ENCODE results near the gene LPP. TPM values are rescaled to one million over a fixed set of nuclear protein-coding genes. Genes with fewer than 3 reads are reported as not detected.
A peak's percentile ranks its signal among the peaks of the same experiment; 100 is the strongest.

Gene LPP
- total RNA-seq, 4 donors from 2014 or later: 56.0 to 65.7 (median 58.1) TPM

DNA sequence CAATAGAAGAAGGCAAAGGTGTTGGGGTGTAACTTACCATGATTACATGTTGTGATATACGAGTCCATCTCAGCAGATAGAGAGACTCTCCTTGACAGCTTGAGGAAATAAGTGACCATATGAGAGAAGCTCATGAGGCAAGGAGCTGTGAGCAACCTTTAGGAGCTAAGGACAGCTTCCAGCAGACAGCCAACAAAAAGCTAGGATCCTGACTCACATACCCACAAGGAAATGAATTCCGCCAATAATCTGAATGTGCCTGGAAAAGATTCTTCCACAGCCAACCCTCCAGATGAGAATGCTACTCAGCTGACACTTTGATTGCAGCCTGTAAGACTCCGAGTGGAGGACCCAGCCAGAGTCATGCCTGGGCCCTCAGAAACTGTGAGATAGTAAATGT, 678.2 kb downstream of the LPP start:
- Histone ChIP-seq H3K27ac (peak overlapping the region in 2 of 4 donors; percentile 25 to 35), H3K4me1 (peaks cover 14 to 16% of the 10 kb centered on the region in 2 donors), H3K4me3 (no peak overlapping the region), H3K27me3 (no peaks in the 10 kb centered on the region), H3K36me3 (no peaks in the 10 kb centered on the region), H3K9me3 (no peaks in the 10 kb centered on the region)
- in situ Hi-C loops (cut with MboI; ENCODE audit: low sequenced_read_pairs in 4 of 4): no loop called here
- DNase-seq (no peak), ATAC-seq (no peak)
- intact Hi-C loops (cut with DNase I; ENCODE audit: low total_unique reads): no loop called here
- TF ChIP-seq, protein P1, sequence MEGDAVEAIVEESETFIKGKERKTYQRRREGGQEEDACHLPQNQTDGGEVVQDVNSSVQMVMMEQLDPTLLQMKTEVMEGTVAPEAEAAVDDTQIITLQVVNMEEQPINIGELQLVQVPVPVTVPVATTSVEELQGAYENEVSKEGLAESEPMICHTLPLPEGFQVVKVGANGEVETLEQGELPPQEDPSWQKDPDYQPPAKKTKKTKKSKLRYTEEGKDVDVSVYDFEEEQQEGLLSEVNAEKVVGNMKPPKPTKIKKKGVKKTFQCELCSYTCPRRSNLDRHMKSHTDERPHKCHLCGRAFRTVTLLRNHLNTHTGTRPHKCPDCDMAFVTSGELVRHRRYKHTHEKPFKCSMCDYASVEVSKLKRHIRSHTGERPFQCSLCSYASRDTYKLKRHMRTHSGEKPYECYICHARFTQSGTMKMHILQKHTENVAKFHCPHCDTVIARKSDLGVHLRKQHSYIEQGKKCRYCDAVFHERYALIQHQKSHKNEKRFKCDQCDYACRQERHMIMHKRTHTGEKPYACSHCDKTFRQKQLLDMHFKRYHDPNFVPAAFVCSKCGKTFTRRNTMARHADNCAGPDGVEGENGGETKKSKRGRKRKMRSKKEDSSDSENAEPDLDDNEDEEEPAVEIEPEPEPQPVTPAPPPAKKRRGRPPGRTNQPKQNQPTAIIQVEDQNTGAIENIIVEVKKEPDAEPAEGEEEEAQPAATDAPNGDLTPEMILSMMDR (IDR thresholded peaks at IDR 0.05 in 4 of 5, conservative IDR thresholded peaks at IDR 0.05 in 1 of 5): no peak
- TF ChIP-seq POLR2A (IDR thresholded peaks at IDR 0.05): no peak

DNA sequence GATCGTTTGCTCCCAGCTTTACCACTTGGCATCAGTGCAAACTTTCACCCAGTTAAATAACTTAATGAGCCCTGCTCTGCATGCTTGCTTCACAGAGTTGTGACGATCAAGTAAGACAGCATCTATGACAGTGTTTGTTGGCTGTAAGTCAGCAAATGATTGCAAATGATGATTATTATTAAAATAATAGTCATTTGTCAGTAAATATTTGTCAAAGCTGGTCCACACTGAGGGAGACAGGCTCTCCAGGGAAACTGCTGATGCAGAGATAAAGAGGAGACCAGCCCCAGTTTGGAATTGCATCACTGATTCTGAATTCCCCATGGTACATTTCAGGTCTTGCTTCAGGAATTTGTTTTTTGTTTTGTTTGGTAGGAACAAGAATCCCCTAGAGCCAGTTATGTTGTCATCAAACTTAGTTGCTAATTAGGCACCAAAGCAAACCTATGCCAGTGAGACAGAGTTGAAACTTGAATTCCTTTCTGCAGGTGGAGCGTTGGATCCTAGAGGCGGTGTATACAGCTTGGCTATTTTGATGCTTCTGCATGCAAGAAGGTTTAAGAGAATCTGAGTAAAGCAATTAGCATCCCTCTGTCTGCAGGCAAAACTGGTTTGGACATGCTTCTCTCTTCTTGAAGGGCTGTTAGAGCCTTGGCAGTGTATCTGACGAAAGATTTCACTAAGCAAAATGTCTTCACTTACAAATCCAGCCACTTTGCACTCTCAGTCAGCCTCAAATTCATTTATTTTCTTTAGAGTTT, 679.2 kb downstream of the LPP start:
- Histone ChIP-seq H3K36me3 (no peaks in the 10 kb centered on the region), H3K27ac (peak overlapping the region in 2 of 4 donors; percentile 17 to 35), H3K27me3 (no peaks in the 10 kb centered on the region), H3K9me3 (no peaks in the 10 kb centered on the region), H3K4me1 (peaks cover 7 to 8% of the 10 kb centered on the region in 2 donors), H3K4me3 (no peak overlapping the region)
- TF ChIP-seq, protein P1 (IDR thresholded peaks at IDR 0.05 in 4 of 5, conservative IDR thresholded peaks at IDR 0.05 in 1 of 5): no peak
- no peak for TF ChIP-seq POLR2A (IDR thresholded peaks at IDR 0.05)
- peak; percentile 44 to 47 for ATAC-seq
- in situ Hi-C loops (cut with MboI; ENCODE audit: low sequenced_read_pairs in 4 of 4): no loop called here
- no peak for DNase-seq
- intact Hi-C loops (cut with DNase I; ENCODE audit: low total_unique reads): no loop called here

DNA sequence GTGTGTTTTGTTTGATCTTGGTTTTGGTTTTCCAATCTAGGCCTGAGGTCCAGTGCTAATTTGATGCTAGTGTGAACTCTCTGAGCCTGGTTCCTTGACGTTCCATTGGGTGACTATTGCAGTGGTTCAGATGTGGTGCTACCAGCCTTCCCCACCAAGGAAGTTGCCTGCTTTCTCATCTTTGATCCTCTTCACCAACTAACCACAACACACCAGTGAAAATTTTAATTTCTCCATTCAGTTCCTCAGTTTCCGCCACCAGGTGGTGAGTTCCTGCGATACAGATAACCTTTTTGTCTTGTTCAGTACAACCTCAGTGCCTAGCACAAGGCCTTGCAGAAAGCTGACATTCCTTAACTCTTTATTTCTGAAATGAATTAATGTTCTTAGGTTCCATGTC, 680.4 kb downstream of the LPP start:
- no peaks in the 10 kb centered on the region for H3K27me3 ChIP-seq
- TF ChIP-seq, protein P1 (IDR thresholded peaks at IDR 0.05 in 4 of 5, conservative IDR thresholded peaks at IDR 0.05 in 1 of 5): no peak
- no peak for TF ChIP-seq POLR2A (IDR thresholded peaks at IDR 0.05)
- no peak overlapping the region for H3K4me3 ChIP-seq
- H3K4me1 ChIP-seq: peaks cover 7 to 8% of the 10 kb centered on the region in 2 donors
- ATAC-seq (no peak), DNase-seq (no peak)
- no peaks in the 10 kb centered on the region for H3K36me3 ChIP-seq
- in situ Hi-C loops (cut with MboI; ENCODE audit: low sequenced_read_pairs in 4 of 4) (no loop called here), intact Hi-C loops (cut with DNase I; ENCODE audit: low total_unique reads) (no loop called here)
- H3K9me3 ChIP-seq: no peaks in the 10 kb centered on the region
- H3K27ac ChIP-seq: no peak overlapping the region

DNA sequence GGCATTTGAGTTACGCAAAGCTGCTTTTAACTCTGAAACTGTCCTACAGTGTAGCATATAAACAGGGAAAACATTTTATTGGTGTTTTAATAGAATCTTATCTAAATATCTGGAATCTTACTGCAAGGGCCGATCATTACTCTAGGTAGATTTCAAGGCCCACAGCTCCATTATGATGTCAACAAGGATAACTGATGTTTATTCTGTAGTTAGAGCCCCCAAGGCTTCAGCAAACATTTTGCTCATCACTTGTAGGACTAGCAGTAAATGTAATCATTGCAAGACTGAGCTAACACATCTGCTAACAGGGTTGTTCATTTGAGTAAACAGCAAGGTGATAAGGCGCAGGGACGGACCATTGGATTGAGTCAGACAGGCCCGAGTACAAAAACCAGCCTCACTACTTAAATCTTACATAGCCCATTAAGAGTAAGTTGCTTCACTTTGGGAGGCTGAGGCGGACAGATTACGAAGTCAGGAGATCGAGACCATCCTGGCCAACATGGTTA, 685.3 kb downstream of the LPP start:
- Histone ChIP-seq H3K4me1 (no peaks in the 10 kb centered on the region), H3K4me3 (no peak overlapping the region), H3K27ac (no peak overlapping the region), H3K36me3 (no peaks in the 10 kb centered on the region), H3K27me3 (no peaks in the 10 kb centered on the region), H3K9me3 (no peaks in the 10 kb centered on the region)
- DNase-seq (no peak), ATAC-seq (no peak)
- TF ChIP-seq, protein P1 (IDR thresholded peaks at IDR 0.05 in 4 of 5, conservative IDR thresholded peaks at IDR 0.05 in 1 of 5): no peak
- no peak for TF ChIP-seq POLR2A (IDR thresholded peaks at IDR 0.05)
- intact Hi-C loops (cut with DNase I; ENCODE audit: low total_unique reads): no loop called here
- in situ Hi-C loops (cut with MboI; ENCODE audit: low sequenced_read_pairs in 4 of 4): no loop called here

All from gastrocnemius medialis (tissue), 4 donors.